Heart left ventricle (tissue), 16 donors: ENCODE data around the gene SPIN4. TPM values are rescaled to one million over a fixed set of nuclear protein-coding genes. Genes with fewer than 3 reads are reported as not detected.
"Not testable (repeated sequence)": the region's sequence is repeated elsewhere in the genome, so short reads cannot be mapped to it uniquely, and the experiment has no call there.

Experiments used
- ATAC-seq, 4 donors: fragments of 200-7000 bp; cut with Tn5 transposase; one replicate each; pipeline ENCODE4 v1.9.1; 2020 to 2022; ENCODE audit warnings: moderate library complexity in 4 of 4, mild to moderate bottlenecking in 3 of 4, moderate number of reproducible peaks in 1 of 4
- DNase-seq, 5 donors: peaks; one replicate each; pipeline ENCODE4 v3.0.0-alpha.2; 2020
- H3K27ac ChIP-seq, 12 donors: fragments of 200-600 bp; sonication (generic) in 4 of 12; one replicate each; pipeline versions ENCODE4 v1.5.0 to v1.8.0; 2016 to 2022; ENCODE audit warnings: mild to moderate bottlenecking in 2 of 12
- H3K27me3 ChIP-seq, 9 donors: fragments of 200-600 bp; sonication (generic) in 2 of 9; one replicate each; pipeline versions ENCODE4 v1.5.1 to v1.8.0; 2016 to 2022; ENCODE audit warnings: mild to moderate bottlenecking in 3 of 9
- H3K36me3 ChIP-seq, 9 donors: fragments of 200-600 bp; sonication (generic) in 2 of 9; one replicate each; pipeline versions ENCODE4 v1.5.0 to v1.8.0; 2018 to 2022; ENCODE audit warnings: mild to moderate bottlenecking in 2 of 9
- H3K4me1 ChIP-seq, 12 donors: fragments of 200-600 bp; sonication (generic) in 4 of 12; one replicate each; pipeline versions ENCODE4 v1.5.0 to v1.8.0; 2016 to 2022; ENCODE audit warnings: mild to moderate bottlenecking in 3 of 12
- H3K4me3 ChIP-seq, 12 donors: fragments of 200-600 bp; sonication (generic) in 4 of 12; one replicate each; pipeline versions ENCODE4 v1.5.0 to v1.8.0; 2017 to 2022; ENCODE audit warnings: mild to moderate bottlenecking in 9 of 12, moderate library complexity in 4 of 12
- H3K9me3 ChIP-seq, 12 donors: fragments of 200-600 bp; sonication (generic) in 4 of 12; one replicate each; pipeline versions ENCODE4 v1.5.0 to v1.8.0; 2016 to 2022; ENCODE audit warnings: mild to moderate bottlenecking in 1 of 12
- POLR2A ChIP-seq, 2 donors: fragments of 450-650 bp; IDR thresholded peaks; one replicate each; pipeline ENCODE4 v1.6.1; 2017; ENCODE audit warnings: antibody characterized with exemption in 2 of 2, mild to moderate bottlenecking in 2 of 2, moderate library complexity in 2 of 2
- WGBS, 4 donors: extraction: QIAGEN DNeasy Blood & Tissue Kit in 2 of 4; methylation state at CpG; one replicate each; pipeline versions ENCODE4 v1.1.5 to v1.1.7; 2013 to 2018; 5-methylcytosine and 5-hydroxymethylcytosine counted together
- intact Hi-C, 10 donors: fragments of 100-400 bp; cut with DNase I; formaldehyde crosslinking; loops; one replicate each; pipeline versions ENCODE4 v1.11.1 to v1.14.2; 2022
- polyA plus RNA-seq, 2 donors: library from polyadenylated mRNA; stranded (reverse); fragments of 200-250 nt; gene quantifications; one replicate each; pipeline ENCODE4 v1.2.3, GENCODE V29; 2013
- total RNA-seq, 9 donors: library from RNA; depleted of rRNA in 2 of 9; stranded (reverse); fragments of >200 nt in 2 of 9; fragmentation: NEBNext Ultra II Directional in 3 of 9; extraction: Animal tissue kit (Norgen Biotek cat#: 25700) in 3 of 9; gene quantifications; one replicate each; pipeline versions ENCODE4 v1.1.0 to v1.2.4, GENCODE V29; 2016 to 2023
- TF ChIP-seq, protein P1 (sequence below), 12 donors: fragments of 200-600 bp; sonication (generic) in 4 of 12; IDR thresholded peaks; one replicate each; pipeline versions ENCODE4 v1.5.0 to v1.8.0; 2018 to 2022; ENCODE audit warnings: antibody characterized with exemption in 12 of 12, mild to moderate bottlenecking in 5 of 12
- donor health status: ischemic (EF 13 %, LVEDD 7.1; RV severe dilation, severe dysfunction).
- donor health status: healthy with polysubstance abuse.
- donor health status: DM: no; HTN: yes; CAD: no.
- donor health status: DM: no; HTN: no; CAD: no.
- donor health status: ischemic (EF 25% LVEDD 6.9; RV normal size, moderate dysfunction).
- donor health status: ischemic (EF 25% LVEDD 5.7; RV mildly dilated, moderate dysfunction).
- donor health status: healthy.
- donor health status: DM: yes; HTN: yes; CAD: no.
- donor health status: ischemic (EF 35%, LVEDD 5.7; RV mildly dilated, moderate dysfunction).
- donor health status: nonischemic (EF 11% LVEDD 7.7; RV severe dilation, severe dysfunction).
- donor health status: DM: yes; HTN: yes; CAD: no.
- donor health status: PGD.
- donor health status: ischemic (EF 29% LVEDD 5.4; RV normal size, mild dysfunction).
- donor health status: nonischemic (EF 23%, LVEDD 6.1; RV moderate dilation, normal function).

SPIN4 gene
- total and polyA plus RNA-seq, 11 donors: 0.31 to 1.7 (median 0.70) TPM

DNA sequence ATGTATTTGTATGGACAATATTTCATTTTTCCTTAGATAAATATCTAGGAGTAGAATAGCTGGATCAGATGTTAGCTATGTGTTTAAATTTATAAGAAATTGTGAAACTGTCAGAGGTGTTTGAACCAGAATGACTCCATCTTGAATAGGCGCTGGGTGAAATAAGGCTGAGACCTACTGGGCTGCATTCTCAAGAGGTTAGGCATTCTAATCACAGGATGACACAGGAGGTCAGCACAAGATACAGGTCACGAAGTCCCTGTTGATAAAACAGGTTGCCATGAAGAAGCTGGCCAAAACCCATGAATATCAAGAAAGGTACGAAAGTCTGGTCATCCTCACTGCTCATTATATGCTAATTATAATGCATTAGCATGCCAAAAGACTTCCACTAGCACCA, 36.3 kb upstream of the SPIN4 start:
- no peaks in the 10 kb centered on the region for H3K9me3 ChIP-seq
- H3K27me3 ChIP-seq: no peaks in the 10 kb centered on the region
- ATAC-seq (no peak), DNase-seq (no peak)
- no peaks in the 10 kb centered on the region for H3K4me1 ChIP-seq
- TF ChIP-seq POLR2A (IDR thresholded peaks at IDR 0.05): no peak
- 68 to 92% (median 78%) methylated on average over 3 of the region's 3 CpGs for WGBS, 4 donors
- no peaks in the 10 kb centered on the region for H3K36me3 ChIP-seq
- H3K27ac ChIP-seq: no peak overlapping the region
- intact Hi-C loops: no loop called here
- H3K4me3 ChIP-seq: no peak overlapping the region

DNA sequence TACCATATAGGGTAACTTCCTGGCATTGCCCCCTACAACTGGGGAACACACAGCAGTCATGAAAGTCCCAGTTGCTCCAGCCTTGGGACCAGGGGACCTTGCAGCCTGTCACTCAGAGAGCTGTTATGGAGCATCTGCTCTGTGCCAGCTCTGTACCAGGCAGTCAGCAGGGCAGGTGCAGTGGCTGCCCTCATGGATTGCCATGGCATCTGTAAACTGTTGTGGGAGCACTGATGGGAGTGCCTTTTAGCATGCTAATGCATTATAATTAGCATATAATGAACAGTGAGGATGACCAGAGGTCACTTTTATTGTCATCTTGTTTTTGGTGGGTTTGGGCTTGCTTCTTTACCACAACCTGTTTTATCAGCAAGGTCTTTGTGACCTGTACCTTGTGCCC, 33.1 kb upstream of the SPIN4 start:
- H3K27me3 ChIP-seq, H3K36me3 ChIP-seq, H3K4me1 ChIP-seq, intact Hi-C loops, H3K4me3 ChIP-seq, H3K9me3 ChIP-seq, H3K27ac ChIP-seq, ATAC-seq, DNase-seq: not testable (repeated sequence)

DNA sequence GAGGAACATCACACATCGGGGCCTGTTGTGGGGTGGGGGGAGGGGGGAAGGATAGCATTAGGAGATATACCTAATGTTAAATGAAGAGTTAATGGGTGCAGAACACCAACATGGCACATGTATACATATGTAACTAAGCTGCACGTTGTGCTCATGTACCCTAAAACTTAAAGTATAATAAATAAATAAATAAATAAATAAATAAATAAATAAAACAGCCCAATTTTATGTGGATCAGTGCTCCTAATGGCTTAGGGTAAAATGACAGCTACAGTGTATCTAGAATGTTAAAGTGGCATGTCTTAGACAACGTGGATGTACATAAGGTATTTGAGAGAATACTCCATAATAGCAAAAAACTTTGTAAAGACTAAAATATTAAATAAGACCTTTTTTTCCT, 21.9 kb upstream of the SPIN4 start:
- H3K9me3 ChIP-seq, H3K27me3 ChIP-seq, intact Hi-C loops, H3K36me3 ChIP-seq, H3K4me3 ChIP-seq, DNase-seq, ATAC-seq, H3K27ac ChIP-seq, H3K4me1 ChIP-seq: not testable (repeated sequence)
- WGBS, 4 donors: 90 to 95% (median 91%) methylated on average over 3 of the region's 3 CpGs

DNA sequence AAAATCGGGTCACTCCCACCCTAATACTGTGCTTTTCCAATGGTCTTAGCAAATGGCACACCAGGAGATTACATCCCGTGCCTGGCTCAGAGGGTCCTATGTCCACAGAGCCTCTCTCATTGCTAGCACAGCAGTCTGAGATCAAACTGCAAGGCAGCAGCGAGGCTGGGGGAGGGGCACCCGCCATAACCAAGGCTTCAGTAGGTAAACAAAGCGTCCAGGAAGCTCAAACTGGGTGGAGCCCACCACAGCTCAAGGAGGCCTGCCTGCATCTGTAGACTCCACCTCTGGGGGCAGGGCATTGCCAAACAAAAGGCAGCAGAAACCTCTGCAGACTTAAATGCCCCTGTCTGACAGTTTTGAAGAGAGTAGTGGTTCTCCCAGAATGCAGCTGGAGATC, 16.6 kb upstream of the SPIN4 start:
- DNase-seq, H3K27ac ChIP-seq, H3K36me3 ChIP-seq, intact Hi-C loops, ATAC-seq, H3K27me3 ChIP-seq, H3K4me3 ChIP-seq, H3K4me1 ChIP-seq: not testable (repeated sequence)
- WGBS, 4 donors: 70 to 83% (median 79%) methylated on average over 4 to 5 of the region's 5 CpGs
- H3K9me3 ChIP-seq: peaks cover 0 to 17% (median 0%) of the 10 kb centered on the region in 12 donors

DNA sequence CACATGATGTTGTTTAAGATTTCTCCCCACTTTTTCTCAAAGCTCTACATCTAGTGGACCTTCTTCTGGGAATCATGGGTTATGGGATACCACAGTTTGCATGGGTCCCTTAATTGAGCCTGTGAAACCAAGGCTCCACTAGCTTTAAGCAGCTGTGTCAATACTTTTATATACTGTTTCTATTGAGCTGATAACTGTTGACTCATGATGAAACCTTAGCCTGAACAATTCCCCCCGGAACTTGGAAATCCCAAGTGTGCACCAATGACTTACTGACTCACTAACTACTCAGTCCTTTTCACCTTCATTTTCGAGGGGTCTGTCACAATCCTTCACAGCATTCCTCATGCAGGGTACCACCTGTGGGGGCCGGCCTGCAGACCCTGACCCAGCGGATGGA, 12.7 kb upstream of the SPIN4 start:
- TF ChIP-seq, protein P1, sequence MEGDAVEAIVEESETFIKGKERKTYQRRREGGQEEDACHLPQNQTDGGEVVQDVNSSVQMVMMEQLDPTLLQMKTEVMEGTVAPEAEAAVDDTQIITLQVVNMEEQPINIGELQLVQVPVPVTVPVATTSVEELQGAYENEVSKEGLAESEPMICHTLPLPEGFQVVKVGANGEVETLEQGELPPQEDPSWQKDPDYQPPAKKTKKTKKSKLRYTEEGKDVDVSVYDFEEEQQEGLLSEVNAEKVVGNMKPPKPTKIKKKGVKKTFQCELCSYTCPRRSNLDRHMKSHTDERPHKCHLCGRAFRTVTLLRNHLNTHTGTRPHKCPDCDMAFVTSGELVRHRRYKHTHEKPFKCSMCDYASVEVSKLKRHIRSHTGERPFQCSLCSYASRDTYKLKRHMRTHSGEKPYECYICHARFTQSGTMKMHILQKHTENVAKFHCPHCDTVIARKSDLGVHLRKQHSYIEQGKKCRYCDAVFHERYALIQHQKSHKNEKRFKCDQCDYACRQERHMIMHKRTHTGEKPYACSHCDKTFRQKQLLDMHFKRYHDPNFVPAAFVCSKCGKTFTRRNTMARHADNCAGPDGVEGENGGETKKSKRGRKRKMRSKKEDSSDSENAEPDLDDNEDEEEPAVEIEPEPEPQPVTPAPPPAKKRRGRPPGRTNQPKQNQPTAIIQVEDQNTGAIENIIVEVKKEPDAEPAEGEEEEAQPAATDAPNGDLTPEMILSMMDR (IDR thresholded peaks at IDR 0.05): no peak
- TF ChIP-seq POLR2A (IDR thresholded peaks at IDR 0.05): no peak
- Histone ChIP-seq H3K36me3 (no peaks in the 10 kb centered on the region), H3K4me3 (no peak overlapping the region), H3K9me3 (peaks cover 0 to 17% (median 0%) of the 10 kb centered on the region in 12 donors), H3K27ac (no peak overlapping the region), H3K4me1 (no peaks in the 10 kb centered on the region), H3K27me3 (no peaks in the 10 kb centered on the region)
- WGBS, 4 donors: 79 to 95% (median 90%) methylated on average over 4 of the region's 4 CpGs
- ATAC-seq (no peak), DNase-seq (no peak)
- intact Hi-C loops: no loop called here

DNA sequence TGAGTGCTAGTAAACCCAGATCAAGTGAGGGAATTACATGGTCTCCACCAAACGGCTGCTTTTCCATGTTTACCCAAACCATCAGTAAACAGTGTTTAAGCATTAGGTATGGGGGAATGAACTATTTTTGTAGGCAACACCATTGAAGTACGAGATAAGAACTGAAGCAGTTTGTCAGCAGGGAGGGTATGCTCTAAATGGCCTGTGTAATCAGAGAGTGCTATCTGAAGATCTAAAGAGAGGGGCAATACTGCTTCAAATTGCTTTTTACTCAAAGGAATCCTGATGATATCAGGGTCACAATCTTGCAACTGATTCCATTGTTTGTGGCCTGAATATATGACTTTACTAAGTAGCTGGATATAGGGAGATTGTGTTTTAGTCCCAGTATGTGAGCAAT, 10.4 kb upstream of the SPIN4 start:
- ATAC-seq (no peak), DNase-seq (no peak)
- intact Hi-C loops: no loop called here
- H3K4me1 ChIP-seq: no peaks in the 10 kb centered on the region
- peaks cover 0 to 17% (median 0%) of the 10 kb centered on the region in 12 donors for H3K9me3 ChIP-seq
- 63 to 88% (median 77%) methylated on average over 2 of the region's 2 CpGs for WGBS, 4 donors
- no peak overlapping the region for H3K27ac ChIP-seq
- TF ChIP-seq POLR2A (IDR thresholded peaks at IDR 0.05): no peak
- TF ChIP-seq, protein P1 (IDR thresholded peaks at IDR 0.05): no peak
- no peaks in the 10 kb centered on the region for H3K36me3 ChIP-seq
- H3K27me3 ChIP-seq: no peaks in the 10 kb centered on the region
- H3K4me3 ChIP-seq: no peak overlapping the region
